ENCODE results near the gene ADRA2C. TPM values are rescaled to one million over a fixed set of nuclear protein-coding genes. Genes with fewer than 3 reads are reported as not detected.
A peak's percentile ranks its signal among the peaks of the same experiment; 100 is the strongest.

ADRA2C gene
- polyA plus RNA-seq, 3 donors = 11.7 to 18.8 (median 14.2) TPM

DNA sequence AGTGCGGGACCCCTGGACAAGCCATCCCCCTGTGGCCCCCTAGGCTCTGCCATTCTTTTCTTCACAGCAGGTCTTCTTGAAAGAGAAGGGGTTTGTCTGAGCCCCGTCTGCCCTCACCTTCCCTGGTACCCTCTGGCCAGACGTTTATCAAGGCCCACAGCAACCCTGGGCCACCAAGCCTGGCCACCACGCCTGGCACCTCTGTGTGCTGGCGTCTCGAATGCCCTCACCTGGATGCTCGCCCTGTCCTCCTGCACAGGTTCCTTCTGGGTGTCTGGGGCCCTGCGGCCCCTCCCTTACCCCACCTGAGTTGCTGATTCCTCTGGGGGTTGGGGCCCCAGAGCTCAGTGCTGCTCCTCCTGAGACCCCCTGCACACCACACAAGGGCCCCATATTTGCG, 25.1 kb downstream of the ADRA2C start:
- DNase-seq = no peak

- peak; percentile 73 for DNase-seq
These were observed 25.8 kb downstream of the ADRA2C start for GRCh38 chr4:3791910-3792542.

- DNase-seq = no peak
These were observed 26.6 kb downstream of the ADRA2C start for GRCh38 chr4:3792813-3793212.

- no peak for DNase-seq
These were observed 27.4 kb downstream of the ADRA2C start for GRCh38 chr4:3793545-3793944.

GRCh38 chr4:3796960-3797359, 30.8 kb downstream of the ADRA2C start:
- DNase-seq = no peak

DNA sequence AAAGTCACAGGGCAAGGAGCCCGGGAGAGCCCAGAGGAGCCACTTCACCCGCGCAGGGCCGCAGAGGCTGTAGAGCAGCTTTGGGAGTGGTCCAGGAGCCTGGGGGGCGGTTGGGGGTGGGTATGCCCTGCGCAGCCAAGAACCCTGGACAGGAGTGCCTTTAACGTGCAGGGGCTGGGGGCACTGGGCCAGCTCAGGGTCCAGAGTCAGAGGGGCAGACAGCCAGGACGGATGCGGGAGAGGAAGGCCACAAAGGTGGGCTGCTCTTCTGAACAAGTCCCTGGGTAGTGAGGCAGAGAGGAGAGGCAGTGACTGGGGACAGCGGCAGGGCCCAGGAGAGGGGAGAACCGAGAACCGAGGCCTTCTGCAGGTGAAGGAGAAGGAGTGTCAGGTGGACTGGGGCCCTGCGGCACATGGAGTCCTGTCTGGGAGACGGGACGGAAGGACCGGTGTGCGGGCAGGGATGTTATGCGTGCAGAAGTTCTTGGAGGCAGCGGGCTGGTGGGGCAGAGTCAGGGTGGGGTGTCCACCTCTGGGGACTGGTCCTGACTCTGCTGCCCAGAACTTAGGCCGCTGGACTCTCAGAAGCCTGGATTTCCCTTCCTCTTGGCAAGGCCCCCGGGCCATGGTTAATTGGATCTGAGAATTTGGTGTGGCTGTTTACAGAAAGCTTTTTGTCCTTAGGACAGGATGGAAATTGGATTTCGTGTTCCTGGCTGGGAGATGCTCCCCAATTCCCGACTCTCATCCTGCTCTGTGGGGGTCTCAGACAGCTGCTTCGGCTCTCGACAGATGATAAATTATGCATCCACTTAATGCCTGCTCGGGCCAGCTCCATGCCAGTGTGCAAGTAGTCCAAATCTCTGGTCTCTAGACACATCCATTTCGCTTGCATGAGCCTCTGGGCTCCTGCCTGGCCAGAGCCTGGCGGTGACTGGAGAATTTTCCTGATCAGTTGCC, 31.9 kb downstream of the ADRA2C start:
- no peak for DNase-seq

- DNase-seq = no peak
These were observed 33.3 kb downstream of the ADRA2C start for GRCh38 chr4:3799496-3799895.

- no peak for DNase-seq
These were observed 34.2 kb downstream of the ADRA2C start for GRCh38 chr4:3800351-3800750.

DNA sequence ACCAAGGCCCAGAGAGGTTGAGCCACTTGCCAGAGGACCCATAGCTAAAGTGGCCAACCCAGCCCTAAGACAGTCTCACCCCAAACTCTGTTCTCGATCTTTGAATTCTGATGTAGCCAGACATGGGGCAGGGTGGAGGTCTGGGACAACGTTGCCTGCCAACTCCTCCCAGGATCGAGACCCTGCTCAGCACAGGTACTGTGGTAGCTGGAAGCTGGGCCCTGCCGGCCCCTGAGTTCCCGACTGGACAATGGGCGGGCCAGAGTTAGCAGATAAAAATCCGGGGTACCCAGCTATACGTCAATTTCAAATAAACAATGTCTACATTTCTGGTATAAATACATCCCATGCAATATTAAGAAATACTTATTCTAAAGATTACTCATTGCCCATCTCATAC, 35.3 kb downstream of the ADRA2C start:
- no peak for DNase-seq

GRCh38 chr4:3801931-3802550, 35.9 kb downstream of the ADRA2C start:
- no peak for DNase-seq

- no peak for DNase-seq
These were observed 36.6 kb downstream of the ADRA2C start for GRCh38 chr4:3802571-3803474.

GRCh38 chr4:3803475-3803847, 37.3 kb downstream of the ADRA2C start:
- no peak for DNase-seq

DNA sequence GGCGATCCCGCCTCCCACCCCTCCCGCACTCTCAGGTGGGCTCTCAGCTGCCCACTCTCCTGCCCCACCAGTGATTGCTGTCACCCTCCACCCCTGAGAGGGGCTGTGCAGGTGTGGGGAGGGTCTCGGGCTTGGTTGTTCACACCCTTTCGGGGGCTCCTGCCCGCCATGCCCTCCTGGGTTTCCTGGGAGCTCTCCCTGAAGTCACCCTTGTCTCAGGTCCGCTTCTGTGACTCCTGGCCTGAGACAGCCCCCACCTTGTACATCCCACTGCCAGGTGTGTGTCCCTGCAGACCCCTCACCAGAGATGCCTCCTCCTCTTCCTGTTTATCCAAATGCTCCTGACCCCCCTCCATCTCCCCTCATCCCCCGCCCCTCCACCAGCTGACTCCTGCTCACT, 37.8 kb downstream of the ADRA2C start:
- DNase-seq = no peak

GRCh38 chr4:3805026-3805425, 38.8 kb downstream of the ADRA2C start:
- no peak for DNase-seq

- no peak for DNase-seq
These were observed 39.5 kb downstream of the ADRA2C start for GRCh38 chr4:3805731-3806130.

GRCh38 chr4:3807311-3807710, 41.1 kb downstream of the ADRA2C start:
- DNase-seq = no peak

- DNase-seq = no peak
These were observed 41.8 kb downstream of the ADRA2C start for GRCh38 chr4:3807822-3808496.

DNA sequence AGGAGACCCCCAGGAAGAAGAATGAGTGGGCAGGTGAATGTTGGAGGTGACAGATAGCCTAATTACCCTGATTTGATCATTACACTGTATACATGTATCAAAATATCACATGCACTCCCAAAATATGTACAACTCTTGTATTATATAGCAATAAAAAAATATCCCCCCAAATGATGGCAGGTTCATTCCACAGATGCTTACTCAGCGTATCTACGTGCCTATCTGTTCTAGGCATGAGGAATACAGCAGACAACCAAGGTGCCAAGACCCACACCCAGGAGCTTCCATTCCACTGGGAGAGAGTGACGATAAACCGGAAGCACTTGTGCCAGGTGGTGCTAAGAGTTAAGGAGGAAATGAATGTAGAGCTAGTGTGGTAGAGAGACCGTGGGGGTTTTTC, 42.4 kb downstream of the ADRA2C start:
- DNase-seq = no peak

DNA sequence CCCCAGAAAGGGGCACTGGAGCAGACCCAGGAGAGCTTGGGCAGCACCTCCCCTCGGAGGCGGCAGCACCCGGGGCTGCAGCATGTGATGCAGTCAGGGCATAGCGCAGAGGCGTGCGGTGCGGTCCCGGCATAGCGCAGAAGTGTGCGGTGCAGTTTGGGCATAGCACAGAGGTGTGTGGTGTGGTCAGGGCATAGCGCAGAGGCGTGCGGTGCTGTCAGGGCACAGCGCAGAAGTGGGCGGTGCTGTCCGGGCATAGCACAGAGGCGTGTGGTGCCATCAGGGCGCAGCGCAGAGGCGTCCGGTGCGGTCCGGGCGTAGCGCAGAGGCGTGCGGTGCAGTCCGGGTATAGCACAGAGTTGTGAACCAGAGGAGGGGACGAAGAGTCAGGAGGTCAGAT, 42.8 kb downstream of the ADRA2C start:
- DNase-seq = no peak

DNA sequence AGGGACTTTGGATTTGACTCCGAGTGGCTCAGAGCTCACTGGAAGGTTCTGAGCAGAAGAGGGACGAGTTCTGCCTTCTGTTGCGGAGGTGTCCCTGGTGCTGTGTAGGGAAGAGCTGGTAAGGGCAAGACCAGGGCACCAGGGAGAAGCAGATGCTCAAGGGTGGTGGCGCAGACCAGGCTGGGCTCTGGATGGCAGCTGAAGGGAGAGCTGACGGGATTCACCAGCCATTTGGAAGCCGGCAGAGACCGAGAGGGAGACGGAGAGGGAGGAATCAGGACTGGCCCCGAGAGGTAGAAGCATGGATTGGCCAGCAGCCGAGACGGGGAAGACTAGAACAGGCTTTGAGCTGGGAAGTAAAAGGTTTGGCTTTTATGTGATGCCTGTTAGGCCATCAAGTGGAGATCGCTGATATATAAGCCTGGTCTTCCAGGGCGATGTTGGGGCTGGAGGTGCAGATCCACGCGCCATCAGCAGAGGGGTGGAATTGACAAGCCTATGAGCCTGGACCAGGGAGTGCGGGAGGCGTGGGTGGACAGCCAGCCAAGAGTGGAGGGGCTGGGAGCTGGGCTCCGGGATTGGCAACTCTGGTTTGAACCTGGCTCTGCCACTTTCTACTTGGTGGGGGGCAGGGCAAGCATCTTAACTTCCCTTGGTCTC, 43.4 kb downstream of the ADRA2C start:
- DNase-seq = no peak

All from renal pelvis (tissue), 4 donors.